Ishikawa (cell line): ENCODE measurements around the gene RETREG3.
"Not testable (repeated sequence)": the region's sequence is repeated elsewhere in the genome, so short reads cannot be mapped to it uniquely, and the experiment has no call there.

Experiments used
- CEBPB ChIP-seq: IDR thresholded peaks from 2 replicates; pipeline ENCODE4 v1.6.1; 2012
- CREB1 ChIP-seq: IDR thresholded peaks from 2 replicates; pipeline ENCODE4 v1.6.1; 2012; ENCODE audit warnings: low read depth
- EGR1 ChIP-seq: IDR thresholded peaks from 2 replicates; pipeline ENCODE4 v1.6.1; 2012
- EP300 ChIP-seq: IDR thresholded peaks from 2 replicates; pipeline ENCODE4 v1.6.1; 2012; ENCODE audit warnings: borderline replicate concordance
- FOXM1 ChIP-seq: IDR thresholded peaks from 2 replicates; pipeline ENCODE4 v1.6.1; 2012; ENCODE audit warnings: low read depth, borderline replicate concordance
- MAX ChIP-seq: IDR thresholded peaks from 2 replicates; pipeline ENCODE4 v1.6.1; 2012
- NFIC ChIP-seq: IDR thresholded peaks from 2 replicates; pipeline ENCODE4 v1.6.1; 2012
- RAD21 ChIP-seq: IDR thresholded peaks from 2 replicates; pipeline ENCODE4 v1.6.1; 2012; ENCODE audit warnings: low read depth
- REST ChIP-seq: IDR thresholded peaks from 2 replicates; pipeline ENCODE4 v1.6.1; 2012; ENCODE audit warnings: low read depth, mild to moderate bottlenecking
- TAF1 ChIP-seq: IDR thresholded peaks from 2 replicates; pipeline ENCODE4 v1.6.1; 2012; ENCODE audit warnings: low read depth, mild to moderate bottlenecking
- TCF12 ChIP-seq: IDR thresholded peaks from 2 replicates; pipeline ENCODE4 v1.6.1; 2012; ENCODE audit warnings: low read depth
- TEAD4 ChIP-seq: IDR thresholded peaks from 2 replicates; pipeline ENCODE4 v1.6.1; 2012
- YY1 ChIP-seq: IDR thresholded peaks from 2 replicates; pipeline ENCODE4 v1.6.1; 2012; ENCODE audit warnings: low read depth
- ZBTB7A ChIP-seq: IDR thresholded peaks from 2 replicates; pipeline ENCODE4 v1.6.1; 2012; ENCODE audit warnings: low read depth
- TF ChIP-seq, protein P1 (sequence below): IDR thresholded peaks from 2 replicates; pipeline ENCODE4 v1.6.1; 2012

The RETREG3 gene

GRCh38 chr17:42553866-42554249 lies 55.3 kb downstream of the RETREG3 start:
- TF ChIP-seq REST = no peak
- TF ChIP-seq EGR1 = no peak
- no peak for TF ChIP-seq TAF1
- no peak for TF ChIP-seq YY1
- no peak for TF ChIP-seq TCF12
- TF ChIP-seq FOXM1 = no peak
- TF ChIP-seq, protein P1, sequence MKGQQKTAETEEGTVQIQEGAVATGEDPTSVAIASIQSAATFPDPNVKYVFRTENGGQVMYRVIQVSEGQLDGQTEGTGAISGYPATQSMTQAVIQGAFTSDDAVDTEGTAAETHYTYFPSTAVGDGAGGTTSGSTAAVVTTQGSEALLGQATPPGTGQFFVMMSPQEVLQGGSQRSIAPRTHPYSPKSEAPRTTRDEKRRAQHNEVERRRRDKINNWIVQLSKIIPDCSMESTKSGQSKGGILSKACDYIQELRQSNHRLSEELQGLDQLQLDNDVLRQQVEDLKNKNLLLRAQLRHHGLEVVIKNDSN = no peak
- no peak for TF ChIP-seq TEAD4
- TF ChIP-seq RAD21 = no peak
- TF ChIP-seq EP300 = no peak
- TF ChIP-seq ZBTB7A = no peak
- TF ChIP-seq CREB1 = no peak
- TF ChIP-seq CEBPB = no peak
- no peak for TF ChIP-seq NFIC
- no peak for TF ChIP-seq MAX

DNA sequence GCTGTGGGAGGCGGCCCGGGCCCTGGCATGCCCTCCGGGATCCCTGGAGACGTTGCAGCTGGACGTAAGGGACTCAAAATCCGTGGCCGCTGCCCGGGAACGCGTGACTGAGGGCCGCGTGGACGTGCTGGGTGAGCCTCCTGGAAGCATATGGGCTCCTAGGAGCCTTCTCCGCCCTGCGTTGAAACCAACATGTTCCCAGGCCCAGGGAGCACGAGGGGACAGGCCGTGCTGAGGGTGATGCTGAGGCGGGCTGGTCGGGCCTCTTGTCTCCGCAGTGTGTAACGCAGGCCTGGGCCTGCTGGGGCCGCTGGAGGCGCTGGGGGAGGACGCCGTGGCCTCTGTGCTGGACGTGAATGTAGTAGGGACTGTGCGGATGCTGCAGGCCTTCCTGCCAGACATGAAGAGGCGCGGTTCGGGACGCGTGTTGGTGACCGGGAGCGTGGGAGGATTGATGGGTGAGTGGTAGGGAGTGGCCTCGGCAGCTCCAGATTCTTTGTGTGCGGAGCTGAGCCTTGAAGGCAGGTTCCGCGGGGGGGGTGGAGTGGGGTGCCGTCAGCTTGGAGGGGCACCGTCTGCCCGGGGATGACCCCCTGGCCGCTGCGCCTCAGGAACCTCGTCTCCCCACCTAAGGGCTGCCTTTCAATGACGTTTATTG lies 55.9 kb downstream of the RETREG3 start:
- TF ChIP-seq TEAD4 (no peak), EGR1 (no peak), EP300 (no peak), ZBTB7A (no peak), RAD21 (no peak), NFIC (no peak), FOXM1 (no peak), TCF12 (no peak), CREB1 (no peak), REST (no peak), MAX (no peak), TAF1 (no peak), YY1 (no peak), CEBPB (no peak)
- TF ChIP-seq, protein P1 = no peak

- not testable (repeated sequence) for TF ChIP-seq TCF12, CEBPB
- TF ChIP-seq, protein P1 = not testable (repeated sequence)
Measured at GRCh38 chr17:42552736-42553135, 56.4 kb downstream of the RETREG3 start, which contains the start of gene HSD17B1. HSD17B1 (plus strand) TSS chr17:42552923; CDS start chr17:42552934, 11 bp downstream.

- TF ChIP-seq RAD21 (no peak), MAX (no peak), CEBPB (no peak), TCF12 (no peak), CREB1 (no peak), NFIC (no peak)
Measured at GRCh38 chr17:42548993-42549755, 60.0 kb downstream of the RETREG3 start.

- TF ChIP-seq CREB1 = no peak
- TF ChIP-seq EP300 = 0 out of 2 replicates have a peak, but pooled peaks have one; percentile 22
- 0 out of 2 replicates have a peak, but pooled peaks have one; percentile 29 for TF ChIP-seq TCF12
- 0 out of 2 replicates have a peak, but pooled peaks have one; percentile 77 for TF ChIP-seq ZBTB7A
- TF ChIP-seq REST = no peak
- no peak; the same call in 1 of the 2 replicates for TF ChIP-seq YY1
- TF ChIP-seq MAX = peak; percentile 71
- 0 out of 2 replicates have a peak, but pooled peaks have one; percentile 38 for TF ChIP-seq TAF1
- no peak for TF ChIP-seq CEBPB
- TF ChIP-seq TEAD4 = peak; percentile 24; the same call in 1 of the 2 replicates
- peak; percentile 93 for TF ChIP-seq EGR1
- TF ChIP-seq NFIC = no peak
- TF ChIP-seq, protein P1 = peak; percentile 50
- no peak for TF ChIP-seq FOXM1
- peak; percentile 62 for TF ChIP-seq RAD21
Measured at GRCh38 chr17:42548070-42548837, 60.9 kb downstream of the RETREG3 start.
